HG02970 (cell line): Measurements from ENCODE around the gene FBL.

Experiments
- ATAC-seq: cut with Tn5 transposase; IDR thresholded peaks from one replicate; pipeline ENCODE4 v1.9.1; 2021; ENCODE audit warnings: mild to moderate bottlenecking, moderate library complexity, moderate number of reproducible peaks; ENCODE audit not compliant: unreplicated experiment, low FRiP score

FBL gene

DNA sequence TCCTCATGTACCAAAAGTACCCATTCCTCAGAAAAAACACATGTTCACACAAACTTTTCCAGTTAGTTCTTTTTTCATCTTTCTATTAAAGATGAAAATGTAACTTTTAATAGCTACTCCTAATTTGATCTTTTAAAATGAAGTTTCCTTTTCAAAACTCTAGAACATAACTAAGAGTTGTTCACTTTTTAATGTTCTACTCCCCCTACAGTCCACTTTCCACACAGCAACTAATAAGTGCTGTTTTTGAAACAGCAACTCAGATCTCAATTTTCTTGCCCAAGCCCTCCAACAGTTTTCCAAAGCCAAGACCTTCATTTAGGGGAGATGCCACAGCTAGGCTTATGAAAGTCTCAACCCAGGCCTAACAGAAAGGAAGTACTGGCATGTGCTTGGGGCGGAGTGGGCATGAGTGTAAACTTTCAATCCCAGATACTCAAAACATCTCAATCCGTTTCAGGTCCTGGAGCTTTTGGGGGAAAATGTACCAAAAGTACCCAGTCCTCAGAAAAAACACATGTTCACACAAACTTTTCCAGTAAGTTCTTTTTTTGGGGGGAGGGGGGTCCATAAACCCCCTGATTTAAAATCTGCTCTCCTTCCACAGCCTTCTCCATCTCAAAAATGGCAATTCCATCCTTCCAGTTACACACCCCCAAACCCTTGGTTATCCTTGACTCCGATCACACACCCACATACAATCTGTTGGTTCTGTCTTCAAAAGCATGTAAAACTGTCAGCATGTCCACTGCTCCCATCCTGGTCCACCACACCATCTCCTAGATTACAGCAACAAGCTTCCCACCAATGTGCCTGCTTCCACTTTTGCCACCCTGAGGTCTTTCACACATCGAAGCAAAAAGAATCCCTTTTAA, 2.0 kb downstream of the FBL start:
- ATAC-seq: no peak

DNA sequence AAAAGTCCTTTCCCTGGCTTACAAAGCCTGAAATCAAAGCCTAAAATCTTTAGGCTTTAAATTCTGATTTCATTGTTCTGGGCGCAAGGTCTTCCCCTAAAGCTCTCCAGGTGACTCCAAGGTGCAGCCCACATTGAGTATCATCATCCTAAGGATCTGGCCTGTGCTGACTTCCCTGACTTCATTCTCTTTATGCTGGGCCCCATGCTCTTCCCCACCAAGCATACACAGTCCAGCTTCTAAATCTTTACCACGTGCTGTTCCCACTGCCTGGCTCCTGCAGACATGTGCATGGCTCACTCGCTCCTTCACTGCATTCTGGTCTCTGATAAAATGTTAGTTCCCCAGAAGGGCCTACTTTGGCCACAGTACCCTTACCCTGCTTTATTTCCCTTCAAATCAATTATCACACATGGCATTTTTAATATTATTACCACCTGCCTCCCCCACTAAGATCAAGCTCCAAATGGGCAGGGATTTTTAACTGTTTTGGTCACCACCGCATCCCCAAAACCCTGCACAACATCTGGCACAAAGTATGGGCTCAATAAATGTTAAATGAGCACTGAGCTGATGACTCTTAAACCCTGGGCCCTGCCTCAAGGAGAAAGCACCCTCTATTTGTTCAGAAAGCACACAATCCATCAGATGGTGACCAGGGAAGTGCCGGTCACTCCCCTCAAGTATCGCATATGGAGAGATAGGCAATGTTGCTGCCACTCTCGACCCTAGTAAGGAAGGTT, 3.3 kb downstream of the FBL start:
- no peak for ATAC-seq

DNA sequence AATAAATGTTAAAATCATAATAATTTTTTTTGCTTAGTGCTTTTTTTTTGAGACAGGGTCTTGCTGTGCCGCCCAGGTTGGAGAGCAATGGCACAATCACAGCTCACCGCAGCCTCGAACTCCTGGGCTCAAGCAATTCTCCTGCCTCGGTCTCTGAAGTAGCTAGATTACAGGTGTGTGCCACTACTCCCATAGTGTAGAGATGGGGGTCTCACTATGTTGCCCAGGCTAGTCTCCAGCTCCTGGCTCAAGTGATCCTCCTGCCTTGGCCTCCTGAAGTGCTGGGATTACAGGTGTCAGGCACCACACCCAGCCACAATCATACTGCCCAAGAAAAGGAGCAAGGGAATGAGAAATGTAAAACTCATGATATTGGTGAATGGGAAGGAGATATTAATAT, 5.1 kb downstream of the FBL start:
- ATAC-seq: no peak

GRCh38 chr19:39840492-39840891, 5.7 kb downstream of the FBL start:
- ATAC-seq: no peak

- ATAC-seq: no peak
Measured at GRCh38 chr19:39839678-39840327, 6.4 kb downstream of the FBL start.

DNA sequence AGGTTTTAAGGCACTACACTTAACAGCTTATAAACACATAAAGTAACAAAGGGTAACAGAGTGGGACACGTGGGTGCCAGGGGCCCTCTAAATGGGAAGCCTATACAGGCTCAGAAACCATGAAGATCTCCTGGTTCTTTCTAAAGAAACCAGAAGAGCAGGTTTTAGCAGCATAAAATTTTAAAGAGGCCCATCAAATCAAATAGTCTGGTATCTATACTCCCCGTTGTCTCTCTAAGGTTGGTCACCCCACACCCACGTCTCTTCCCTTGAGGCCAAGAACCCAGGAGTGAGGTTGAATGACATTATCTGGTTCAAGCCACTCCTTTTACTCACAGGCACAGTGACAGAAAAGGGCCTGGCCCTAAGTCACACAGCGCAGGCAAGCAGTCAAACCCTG, 7.6 kb downstream of the FBL start:
- no peak for ATAC-seq

DNA sequence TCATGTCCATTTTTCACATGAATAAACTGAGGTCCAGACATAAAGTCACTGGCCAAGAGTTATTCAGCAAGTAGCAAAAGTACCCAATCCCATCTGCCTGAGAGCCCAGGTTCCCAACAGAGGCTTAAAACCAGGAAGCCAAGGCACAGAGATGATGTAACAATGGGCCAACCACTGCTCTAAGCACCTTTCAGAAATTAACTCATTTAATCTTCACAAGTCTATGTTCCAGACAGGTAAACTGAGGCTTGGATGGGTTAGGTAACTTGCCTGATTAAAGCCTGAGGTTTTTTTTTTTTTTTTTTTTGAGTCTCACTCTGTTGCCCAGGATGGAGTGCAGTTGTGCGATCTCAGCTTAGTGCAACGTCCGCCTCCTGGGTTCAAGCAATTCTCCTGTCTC, 8.2 kb downstream of the FBL start:
- ATAC-seq: no peak

- ATAC-seq: no peak
Measured at GRCh38 chr19:39834287-39834841, 11.8 kb downstream of the FBL start.

GRCh38 chr19:39833464-39834286, 12.5 kb downstream of the FBL start, which contains the start of gene DYRK1B:
Gene DYRK1B, minus strand, starts transcription at chr19:39834162. Its CDS starts 2,295 bp downstream, at chr19:39831867.
- peak; percentile 89 for ATAC-seq

- no peak for ATAC-seq
Measured at GRCh38 chr19:39833160-39833463, 13.1 kb downstream of the FBL start.

DNA sequence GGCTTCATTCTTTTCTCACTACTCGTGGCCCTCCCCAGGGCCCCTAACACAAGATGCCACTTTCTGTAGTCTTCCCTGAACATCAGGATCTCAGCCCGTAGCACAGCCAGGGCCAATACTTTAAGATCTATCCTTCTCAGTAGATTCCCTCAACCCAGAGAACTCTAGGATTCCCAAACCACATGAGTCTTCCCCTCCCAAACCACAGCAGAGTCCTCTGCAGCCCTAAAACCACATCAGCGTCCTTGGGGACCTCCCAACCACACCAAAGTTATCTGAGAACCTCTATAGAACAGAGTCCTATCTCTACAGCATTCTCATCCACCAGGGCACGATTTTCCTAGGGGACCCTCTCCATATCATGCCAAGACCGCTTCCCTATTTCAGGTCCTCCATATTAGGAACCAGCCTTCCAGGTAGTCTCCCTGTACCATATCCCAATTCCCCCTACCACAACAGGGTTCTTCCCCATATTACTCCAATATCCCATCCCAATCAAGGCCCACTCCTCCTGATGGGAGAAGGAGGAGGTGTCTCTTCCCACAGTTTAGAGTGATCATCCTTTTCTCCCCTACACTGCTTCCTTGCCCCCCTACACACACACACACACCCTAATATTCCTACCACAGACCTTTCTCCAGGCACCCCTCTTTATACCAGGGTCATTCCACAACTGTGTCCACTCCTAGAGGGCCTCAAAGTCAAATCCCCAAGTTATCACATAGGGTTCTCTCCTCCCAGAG, 13.7 kb downstream of the FBL start:
- no peak for ATAC-seq

DNA sequence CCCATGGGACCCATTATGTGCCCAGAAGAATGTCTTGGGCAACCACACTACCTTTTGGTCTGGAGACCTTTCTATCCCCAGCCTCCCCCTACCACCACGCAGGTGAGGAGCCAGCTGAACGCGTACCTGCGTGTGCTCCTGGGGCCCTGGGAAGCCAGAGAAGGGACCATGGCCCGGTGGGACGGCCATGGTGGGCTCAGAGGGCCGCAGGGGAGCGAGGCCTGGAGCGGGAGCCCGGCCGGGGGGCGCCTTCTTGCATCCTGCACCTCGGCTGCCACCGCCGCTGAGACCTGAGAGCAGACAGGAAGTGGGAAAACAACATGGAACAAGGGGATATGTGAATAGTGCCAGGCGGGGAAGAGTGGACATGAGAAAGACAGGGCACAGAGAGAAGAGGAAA, 14.5 kb downstream of the FBL start:
- no peak for ATAC-seq

GRCh38 chr19:39830847-39831246, 15.3 kb downstream of the FBL start:
- no peak for ATAC-seq

DNA sequence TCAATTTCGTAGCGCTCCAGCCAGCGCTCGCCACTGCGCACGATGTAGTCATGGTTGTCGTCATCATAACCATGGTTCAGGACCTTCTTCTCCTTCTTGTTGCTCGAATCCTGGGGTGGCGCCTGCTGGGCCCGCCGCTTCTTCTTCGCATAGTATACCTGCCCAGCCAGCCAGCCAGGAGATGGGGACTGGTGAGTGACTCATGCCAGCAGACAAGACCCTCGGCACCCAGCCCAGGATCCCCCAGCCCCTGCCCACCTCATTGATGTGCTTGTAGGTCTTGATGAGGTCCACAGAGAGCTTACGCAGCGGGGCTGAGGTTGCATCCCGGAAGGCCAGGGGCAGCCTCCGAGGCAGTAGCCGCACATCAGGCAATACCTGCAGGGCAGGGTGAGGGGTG, 15.8 kb downstream of the FBL start:
- ATAC-seq: no peak

GRCh38 chr19:39829702-39830275, 16.4 kb downstream of the FBL start:
- ATAC-seq: no peak

DNA sequence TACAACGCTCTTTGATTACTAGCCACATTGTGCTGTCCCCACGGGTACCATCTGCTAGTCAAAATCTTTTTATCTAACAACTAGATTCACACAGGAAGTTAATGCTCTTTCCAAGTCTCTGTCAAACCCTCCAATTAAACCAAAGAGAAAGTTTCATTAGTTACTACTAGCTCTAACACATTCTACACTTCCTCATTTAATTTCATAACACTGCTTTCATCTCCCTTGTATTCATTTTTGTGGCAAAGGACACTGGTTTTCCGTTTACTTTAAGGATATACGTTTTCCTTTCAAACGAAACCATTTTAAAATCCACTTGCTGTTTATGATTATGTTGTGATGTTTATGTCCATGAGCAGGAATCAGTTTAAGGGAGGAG, 17.5 kb downstream of the FBL start:
- no peak for ATAC-seq

GRCh38 chr19:39828015-39828653, 18.0 kb downstream of the FBL start:
- no peak for ATAC-seq

- no peak for ATAC-seq
Measured at GRCh38 chr19:39827216-39827615, 19.0 kb downstream of the FBL start.
